ENCODE results near the gene HHIPL2.

- no peak for TF ChIP-seq POLR2AphosphoS5 (IDR thresholded peaks at IDR 0.05; ENCODE audit: low read depth, low read length)
- no peak for TF ChIP-seq POLR2A (IDR thresholded peaks at IDR 0.05; ENCODE audit: low read depth, low read length)
Measured at GRCh38 chr1:222523852-222524251, 24.1 kb downstream of the HHIPL2 start.
